Neural crest cell (in vitro differentiated cells): ENCODE data around the gene PTRH1. TPM values are rescaled to one million over a fixed set of nuclear protein-coding genes. Genes with fewer than 3 reads are reported as not detected.
A peak's percentile ranks its signal among the peaks of the same experiment; 100 is the strongest.

Experiments
- DNase-seq: peaks from one replicate; pipeline ENCODE4 v3.0.0; 2021; ENCODE audit warnings: low read depth, mixed read lengths, low spot score
- H3K27ac Mint-ChIP-seq: one replicate; pipeline ENCODE4 v1.8.0; 2021; ENCODE audit warnings: mild to moderate bottlenecking, mixed read lengths; ENCODE audit not compliant: unreplicated experiment
- H3K27me3 Mint-ChIP-seq: 2 replicates; pipeline ENCODE4 v1.8.0; 2021; ENCODE audit warnings: low read depth, mild to moderate bottlenecking, mixed read lengths
- H3K36me3 Mint-ChIP-seq: 2 replicates; pipeline ENCODE4 v1.8.0; 2021; ENCODE audit warnings: low read depth, mild to moderate bottlenecking, mixed read lengths
- H3K4me1 Mint-ChIP-seq: 2 replicates; pipeline ENCODE4 v1.8.0; 2021; ENCODE audit warnings: mixed read lengths
- H3K4me3 Mint-ChIP-seq: one replicate; pipeline ENCODE4 v1.8.0; 2021; ENCODE audit warnings: mild to moderate bottlenecking, mixed read lengths
- H3K9me3 Mint-ChIP-seq: 2 replicates; pipeline ENCODE4 v1.8.0; 2021; ENCODE audit warnings: mixed read lengths
- CTCF ChIP-seq: fragments of 200-600 bp; sonication (generic); conservative IDR thresholded peaks from 2 replicates; pipeline ENCODE4 v1.5.0; 2021; ENCODE audit warnings: antibody characterized with exemption, mild to moderate bottlenecking
- total RNA-seq: library from RNA; stranded (reverse); gene quantifications from 2 replicates; pipeline ENCODE4 v1.2.1, GENCODE V29; 2021

Gene PTRH1
- total RNA-seq, 1 donor from 2014 or later, result 9.8 TPM

DNA sequence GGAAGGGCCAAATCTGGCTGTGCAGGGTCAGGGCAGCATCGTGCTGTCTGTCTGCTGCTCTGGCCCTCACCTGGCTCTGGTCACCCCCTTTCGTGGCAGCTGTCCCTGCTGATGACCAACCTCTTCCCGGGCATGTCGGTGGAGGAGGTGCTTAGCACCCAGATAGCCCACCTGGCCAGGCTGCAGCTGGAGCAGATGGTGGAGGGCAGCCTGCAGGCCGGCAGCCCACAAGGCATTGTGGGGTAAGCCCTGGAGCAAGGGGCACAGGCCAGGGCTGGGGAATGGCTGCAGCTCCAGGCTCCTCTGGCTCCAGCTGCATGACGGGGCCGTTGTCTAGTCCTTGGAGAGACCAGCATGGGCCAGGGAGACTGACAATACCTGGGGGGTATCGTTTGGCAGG lies 11.4 kb upstream of the PTRH1 start:
- TF ChIP-seq CTCF, result no peak
- no peaks in the 10 kb centered on the region for H3K36me3 Mint-ChIP-seq
- no peak overlapping the region for H3K4me3 Mint-ChIP-seq
- no peaks in the 10 kb centered on the region for H3K9me3 Mint-ChIP-seq
- no peaks in the 10 kb centered on the region for H3K27me3 Mint-ChIP-seq
- H3K4me1 Mint-ChIP-seq, result no peaks in the 10 kb centered on the region
- H3K27ac Mint-ChIP-seq, result no peak overlapping the region
- DNase-seq, result no peak

GRCh38 chr9:127724012-127724411 lies 8.5 kb upstream of the PTRH1 start:
- no peak for TF ChIP-seq CTCF
- Mint-ChIP-seq H3K4me3 (no peak overlapping the region), H3K27me3 (no peaks in the 10 kb centered on the region), H3K27ac (peak overlapping the region; percentile 19), H3K36me3 (no peaks in the 10 kb centered on the region), H3K4me1 (peaks cover 8% of the 10 kb centered on the region), H3K9me3 (no peaks in the 10 kb centered on the region)
- no peak for DNase-seq

GRCh38 chr9:127723444-127723843 lies 8.0 kb upstream of the PTRH1 start:
- no peaks in the 10 kb centered on the region for H3K9me3 Mint-ChIP-seq
- no peak overlapping the region for H3K27ac Mint-ChIP-seq
- no peak for DNase-seq
- no peak overlapping the region for H3K4me3 Mint-ChIP-seq
- no peaks in the 10 kb centered on the region for H3K36me3 Mint-ChIP-seq
- no peak for TF ChIP-seq CTCF
- H3K27me3 Mint-ChIP-seq, result no peaks in the 10 kb centered on the region
- H3K4me1 Mint-ChIP-seq, result peaks cover 8% of the 10 kb centered on the region

DNA sequence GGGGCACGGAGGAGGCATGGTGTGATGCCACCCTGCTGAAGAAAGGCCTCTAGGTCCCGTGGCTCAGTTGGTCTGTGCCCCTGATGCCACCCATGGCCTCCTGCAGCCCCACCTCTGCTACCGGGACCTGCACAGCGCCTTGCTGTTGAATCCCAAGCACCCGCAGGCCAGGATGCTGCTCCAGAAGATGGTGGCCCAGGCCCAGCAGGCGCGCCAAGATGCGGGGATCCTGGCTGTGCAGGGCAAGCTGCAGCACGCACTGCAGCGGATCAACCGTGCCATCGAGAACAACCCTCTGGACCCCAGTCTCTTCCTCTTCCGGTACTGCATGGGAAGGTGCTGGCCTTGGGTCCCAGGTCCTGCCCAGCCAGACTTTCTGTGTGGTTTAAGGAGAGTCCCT lies 7.5 kb upstream of the PTRH1 start:
- no peak for TF ChIP-seq CTCF
- no peak overlapping the region for H3K27ac Mint-ChIP-seq

GRCh38 chr9:127722055-127722745 lies 6.7 kb upstream of the PTRH1 start:
- H3K27ac Mint-ChIP-seq, result no peak overlapping the region
- H3K9me3 Mint-ChIP-seq, result no peaks in the 10 kb centered on the region
- no peak overlapping the region for H3K4me3 Mint-ChIP-seq
- no peak for TF ChIP-seq CTCF
- no peaks in the 10 kb centered on the region for H3K27me3 Mint-ChIP-seq
- H3K36me3 Mint-ChIP-seq, result no peaks in the 10 kb centered on the region
- DNase-seq, result no peak
- H3K4me1 Mint-ChIP-seq, result peaks cover 8% of the 10 kb centered on the region

More for the DNA sequence above, 7.5 kb upstream of the PTRH1 start:
- Mint-ChIP-seq H3K36me3 (no peaks in the 10 kb centered on the region), H3K9me3 (no peaks in the 10 kb centered on the region), H3K4me3 (no peak overlapping the region), H3K27me3 (no peaks in the 10 kb centered on the region), H3K4me1 (peaks cover 8% of the 10 kb centered on the region)
- no peak for DNase-seq
